Natural killer cell (primary cell): ENCODE data around the gene CMBL. TPM values are rescaled to one million over a fixed set of nuclear protein-coding genes. Genes with fewer than 3 reads are reported as not detected.

Experiments used
- ATAC-seq, 3 donors: fragments of 150-1000 bp in 2 of 3; fragments of 200-7000 bp in 1 of 3; cut with Tn5 transposase; 1 replicate in 1 of 3; 2 replicates in 2 of 3; pipeline ENCODE4 v1.10.0; 2021; ENCODE audit warnings: mild to moderate bottlenecking in 2 of 3, moderate library complexity in 2 of 3
- DNase-seq, 2 donors: peaks; one replicate each; pipeline versions ENCODE4 v3.0.0 to v3.0.0-alpha.2; 2013 to 2021; ENCODE audit warnings: mixed read lengths in 1 of 2
- H3K27ac ChIP-seq: one replicate; pipeline ENCODE4 v1.5.1; 2013; ENCODE audit warnings: mild to moderate bottlenecking, low read length
- H3K27me3 ChIP-seq: one replicate; pipeline ENCODE4 v1.6.1; 2013; ENCODE audit warnings: low read length; ENCODE audit not compliant: control insufficient read depth, insufficient read depth
- H3K36me3 ChIP-seq: one replicate; pipeline ENCODE4 v1.6.1; 2013; ENCODE audit warnings: low read length; ENCODE audit not compliant: control insufficient read depth, insufficient read depth
- H3K4me1 ChIP-seq: one replicate; pipeline ENCODE4 v1.6.1; 2013; ENCODE audit warnings: low read length; ENCODE audit not compliant: control insufficient read depth, insufficient read depth
- H3K4me3 ChIP-seq: one replicate; pipeline ENCODE4 v1.5.1; 2013; ENCODE audit warnings: low read length
- H3K9me3 ChIP-seq: one replicate; pipeline ENCODE4 v1.6.1; 2013; ENCODE audit warnings: low read length; ENCODE audit not compliant: control insufficient read depth, insufficient read depth
- H3K27ac Mint-ChIP-seq, 2 donors: one replicate each; pipeline ENCODE4 v1.8.0; 2022; ENCODE audit warnings: mild to moderate bottlenecking in 2 of 2, mixed read lengths in 2 of 2, moderate library complexity in 1 of 2
- H3K27me3 Mint-ChIP-seq, 2 donors: one replicate each; pipeline ENCODE4 v1.8.0; 2022; ENCODE audit warnings: low read depth in 2 of 2, mixed read lengths in 2 of 2
- H3K36me3 Mint-ChIP-seq: one replicate; pipeline ENCODE4 v1.8.0; 2022; ENCODE audit warnings: mixed read lengths
- H3K4me1 Mint-ChIP-seq, 2 donors: one replicate each; pipeline ENCODE4 v1.8.0; 2022; ENCODE audit warnings: mixed read lengths in 2 of 2
- H3K4me3 Mint-ChIP-seq: one replicate; pipeline ENCODE4 v1.8.0; 2022; ENCODE audit warnings: mild to moderate bottlenecking, moderate library complexity, mixed read lengths
- H3K9me3 Mint-ChIP-seq, 2 donors: one replicate each; pipeline ENCODE4 v1.8.0; 2022; ENCODE audit warnings: mixed read lengths in 2 of 2
- CTCF ChIP-seq: fragments of 200-600 bp; IDR thresholded peaks from one replicate; pipeline ENCODE4 v1.8.0; 2022; ENCODE audit warnings: antibody characterized with exemption
- WGBS: methylation state at CpG from one replicate; pipeline ENCODE4 v1.1.7; 2013; ENCODE audit warnings: missing lambda C conversion rate; ENCODE audit not compliant: insufficient coverage; 5-methylcytosine and 5-hydroxymethylcytosine counted together
- intact Hi-C: fragments of 100-400 bp; cut with micrococcal nuclease; formaldehyde crosslinking; loops from one replicate; pipeline ENCODE4 v1.14.2; 2022
- total RNA-seq, 4 donors: library from RNA; stranded (reverse); fragments of 120-200 nt in 1 of 4; gene quantifications; one replicate each; pipeline versions ENCODE4 v1.2.3 to v1.2.4, GENCODE V29; 2013 to 2022

The CMBL gene
- total RNA-seq, 3 donors from 2014 or later (not counting 1 experiment from before 2014, with no cell fraction given), result 0.45 to 1.0 TPM; not detected in 1

DNA sequence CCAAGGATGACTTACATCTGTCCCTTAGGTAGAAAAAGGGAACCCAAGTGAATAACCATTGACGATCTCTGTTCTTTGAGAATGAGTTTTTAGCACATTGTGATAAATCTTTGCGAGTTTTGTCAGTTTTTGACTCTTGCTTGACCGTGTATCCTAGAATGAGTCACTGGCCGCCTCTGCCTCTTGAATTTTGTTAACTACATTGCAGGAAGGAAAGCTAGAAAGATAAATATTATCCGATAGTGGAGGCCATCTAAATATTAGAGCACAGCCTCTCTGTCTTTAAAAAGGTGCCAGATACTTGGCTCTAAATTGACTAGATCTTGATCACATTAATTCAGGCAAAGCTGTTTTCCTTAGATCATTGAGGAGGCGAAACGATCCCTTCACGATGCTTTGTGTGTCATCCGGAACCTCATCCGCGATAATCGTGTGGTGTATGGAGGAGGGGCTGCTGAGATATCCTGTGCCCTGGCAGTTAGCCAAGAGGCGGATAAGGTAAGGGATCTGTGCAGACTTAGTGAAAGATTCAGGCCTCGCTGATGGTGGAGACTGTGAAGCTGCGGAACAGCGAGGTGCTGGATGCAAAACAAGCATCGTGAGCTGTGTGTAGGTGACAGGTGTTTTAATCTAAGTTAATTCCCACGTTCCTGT, 45.5 kb downstream of the CMBL start:
- WGBS, result 86% methylated on average over 17 of the region's 18 CpGs
- intact Hi-C loops, result no loop called here
- H3K27me3 Mint-ChIP-seq, result no peaks in the 10 kb centered on the region
- H3K27ac Mint-ChIP-seq, result no peak overlapping the region
- DNase-seq (no peak), ATAC-seq (no peak)
- Histone ChIP-seq H3K9me3 (no peaks in the 10 kb centered on the region), H3K36me3 (peaks cover 79% of the 10 kb centered on the region), H3K4me3 (no peak overlapping the region), H3K27ac (no peak overlapping the region), H3K27me3 (no peaks in the 10 kb centered on the region), H3K4me1 (no peaks in the 10 kb centered on the region)
- no peak for TF ChIP-seq CTCF
- H3K9me3 Mint-ChIP-seq, result no peaks in the 10 kb centered on the region
- H3K4me3 Mint-ChIP-seq, result no peak overlapping the region
- peaks cover 7 to 11% of the 10 kb centered on the region in 2 donors for H3K4me1 Mint-ChIP-seq
- H3K36me3 Mint-ChIP-seq, result peaks cover 34% of the 10 kb centered on the region

DNA sequence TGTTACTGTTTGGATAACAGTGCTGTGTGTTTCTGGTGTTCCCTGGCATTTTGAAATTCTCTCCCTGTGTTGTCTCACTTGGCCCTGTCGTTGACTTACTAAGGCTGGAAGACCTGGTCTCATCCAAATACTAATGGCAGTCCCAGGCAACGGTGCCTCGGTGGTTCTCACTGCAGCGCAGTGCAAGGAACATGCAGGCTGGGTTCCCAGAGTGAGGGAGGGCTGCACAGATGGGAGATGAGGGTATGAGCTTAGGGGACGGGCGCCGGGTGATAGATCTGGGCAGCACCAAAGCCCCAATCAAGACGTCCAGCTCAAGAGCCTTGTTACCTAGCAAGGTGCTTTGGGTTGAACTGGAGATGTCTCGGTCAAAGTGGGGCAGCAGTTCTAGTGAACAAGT, 46.6 kb downstream of the CMBL start:
- H3K9me3 ChIP-seq, result no peaks in the 10 kb centered on the region
- intact Hi-C loops, result no loop called here
- H3K27ac ChIP-seq, result no peak overlapping the region
- H3K27me3 ChIP-seq, result no peaks in the 10 kb centered on the region
- peaks cover 90% of the 10 kb centered on the region for H3K36me3 ChIP-seq
- peaks cover 34% of the 10 kb centered on the region for H3K36me3 Mint-ChIP-seq
- H3K4me1 Mint-ChIP-seq, result peaks cover 10 to 11% of the 10 kb centered on the region in 2 donors
- TF ChIP-seq CTCF, result no peak
- no peak overlapping the region for H3K4me3 ChIP-seq
- H3K27me3 Mint-ChIP-seq, result no peaks in the 10 kb centered on the region
- 86% methylated on average over 9 of the region's 9 CpGs for WGBS
- H3K9me3 Mint-ChIP-seq, result no peaks in the 10 kb centered on the region
- no peak overlapping the region for H3K4me3 Mint-ChIP-seq
- no peak overlapping the region for H3K27ac Mint-ChIP-seq
- DNase-seq, result no peak
- ATAC-seq, result no peak
- no peaks in the 10 kb centered on the region for H3K4me1 ChIP-seq

DNA sequence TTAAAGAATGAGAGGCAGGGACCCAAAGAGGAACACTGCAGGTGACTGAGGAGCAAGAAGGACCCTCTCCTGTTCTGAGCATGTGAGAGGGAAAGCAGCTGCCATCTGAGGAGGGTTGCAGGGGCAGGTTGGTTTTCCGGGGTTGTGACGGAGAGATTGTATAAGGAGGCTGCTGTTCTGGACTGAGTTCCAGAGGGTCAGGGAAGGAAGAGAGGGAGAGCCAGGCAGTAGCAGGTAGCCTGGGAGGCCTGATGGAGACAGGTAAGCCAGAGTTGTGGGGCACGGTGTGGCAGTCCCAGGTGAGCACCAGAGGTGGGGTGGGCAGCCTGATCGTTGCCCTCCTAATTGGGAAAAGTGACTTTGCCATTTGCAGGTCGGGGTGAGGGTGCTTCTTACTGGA, 47.8 kb downstream of the CMBL start:
- H3K27ac Mint-ChIP-seq, result peak overlapping the region; percentile 19 to 78
- no peaks in the 10 kb centered on the region for H3K27me3 ChIP-seq
- 93% methylated on average over 5 of the region's 5 CpGs for WGBS
- peaks cover 39% of the 10 kb centered on the region for H3K36me3 Mint-ChIP-seq
- no peak for TF ChIP-seq CTCF
- H3K27ac ChIP-seq, result no peak overlapping the region
- H3K9me3 ChIP-seq, result no peaks in the 10 kb centered on the region
- no peaks in the 10 kb centered on the region for H3K4me1 ChIP-seq
- no peak overlapping the region for H3K4me3 Mint-ChIP-seq
- H3K9me3 Mint-ChIP-seq, result no peaks in the 10 kb centered on the region
- intact Hi-C loops, result loop anchor here (10.0 kb wide), 1 partner anchor 505 kb away; the partner anchor contains the start of gene DAP
- H3K4me1 Mint-ChIP-seq, result peaks cover 11 to 18% of the 10 kb centered on the region in 2 donors
- H3K4me3 ChIP-seq, result no peak overlapping the region
- no peaks in the 10 kb centered on the region for H3K27me3 Mint-ChIP-seq
- DNase-seq, result no peak
- ATAC-seq, result no peak
- peaks cover 95% of the 10 kb centered on the region for H3K36me3 ChIP-seq

- DNase-seq (no peak), ATAC-seq (no peak)
- Histone ChIP-seq H3K36me3 (peaks cover 82% of the 10 kb centered on the region), H3K4me1 (no peaks in the 10 kb centered on the region), H3K27me3 (no peaks in the 10 kb centered on the region), H3K27ac (no peak overlapping the region), H3K4me3 (no peak overlapping the region), H3K9me3 (no peaks in the 10 kb centered on the region)
- no peak for TF ChIP-seq CTCF
- Mint-ChIP-seq H3K36me3 (peaks cover 39% of the 10 kb centered on the region), H3K27ac (peak overlapping the region in 1 of 2 donors; percentile 7), H3K9me3 (no peaks in the 10 kb centered on the region), H3K27me3 (no peaks in the 10 kb centered on the region), H3K4me3 (no peak overlapping the region), H3K4me1 (peaks cover 16 to 30% of the 10 kb centered on the region in 2 donors)
- intact Hi-C loops, result loop anchor here (10.0 kb wide), 1 partner anchor 507 kb away; the partner anchor contains the start of gene DAP
- 81% methylated on average over 7 of the region's 8 CpGs for WGBS
These were observed 49.8 kb downstream of the CMBL start for GRCh38 chr5:10257870-10258269.
